Mucosa of rectum (tissue), 2 donors: ENCODE data around the gene GTF3C1.

ENCODE experiments used
- H3K27ac ChIP-seq, 2 donors: one replicate each; pipeline ENCODE4 v1.7.0; 2013; ENCODE audit warnings: inconsistent platforms in 2 of 2, low read depth in 2 of 2, low read length in 2 of 2
- H3K27me3 ChIP-seq, 2 donors: one replicate each; pipeline ENCODE4 v1.7.0; 2013; ENCODE audit warnings: low read length in 2 of 2; ENCODE audit not compliant: control insufficient read depth in 2 of 2, insufficient read depth in 2 of 2
- H3K36me3 ChIP-seq, 2 donors: one replicate each; pipeline ENCODE4 v1.7.0; 2013; ENCODE audit warnings: low read length in 2 of 2; ENCODE audit not compliant: control insufficient read depth in 2 of 2, insufficient read depth in 2 of 2
- H3K4me1 ChIP-seq, 2 donors: one replicate each; pipeline ENCODE4 v1.7.0; 2013; ENCODE audit warnings: low read length in 2 of 2, mild to moderate bottlenecking in 1 of 2; ENCODE audit not compliant: control insufficient read depth in 2 of 2, insufficient read depth in 2 of 2
- H3K4me3 ChIP-seq, 2 donors: one replicate each; pipeline ENCODE4 v1.7.0; 2013; ENCODE audit warnings: low read length in 2 of 2
- H3K9ac ChIP-seq, 2 donors: one replicate each; pipeline ENCODE4 v1.7.0; 2013; ENCODE audit warnings: low read length in 2 of 2, low read depth in 1 of 2, mild to moderate bottlenecking in 1 of 2
- H3K9me3 ChIP-seq, 2 donors: one replicate each; pipeline ENCODE4 v1.7.0; 2013; ENCODE audit warnings: low read length in 2 of 2; ENCODE audit not compliant: control insufficient read depth in 2 of 2
- donor health status: healthy.
- donor health status: Normal muscosa, but diverticular disease.

GTF3C1 gene

DNA sequence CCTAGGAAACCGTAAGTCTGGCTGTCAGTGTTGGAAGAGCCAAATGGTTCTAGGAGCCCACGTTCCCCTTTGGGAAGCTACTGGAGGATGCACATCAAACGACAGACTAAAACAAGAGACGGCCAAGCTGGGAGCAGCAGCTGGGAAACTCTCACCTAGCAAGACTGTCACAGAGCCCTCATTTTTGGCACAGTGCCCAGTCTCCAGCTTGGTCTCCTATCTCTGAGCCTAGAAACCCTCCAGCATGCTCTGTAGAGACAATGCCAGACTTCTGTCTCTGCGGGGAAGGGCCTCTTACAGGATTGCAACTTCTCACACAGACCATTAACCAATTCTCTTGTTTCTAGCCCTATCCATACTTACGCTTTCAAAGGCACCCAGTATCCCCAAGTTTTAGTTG is 23.5 kb downstream of the GTF3C1 start:
- peaks cover 62 to 68% of the 10 kb centered on the region in 2 donors for H3K36me3 ChIP-seq
- no peaks in the 10 kb centered on the region for H3K27me3 ChIP-seq
- H3K27ac ChIP-seq = no peak overlapping the region

DNA sequence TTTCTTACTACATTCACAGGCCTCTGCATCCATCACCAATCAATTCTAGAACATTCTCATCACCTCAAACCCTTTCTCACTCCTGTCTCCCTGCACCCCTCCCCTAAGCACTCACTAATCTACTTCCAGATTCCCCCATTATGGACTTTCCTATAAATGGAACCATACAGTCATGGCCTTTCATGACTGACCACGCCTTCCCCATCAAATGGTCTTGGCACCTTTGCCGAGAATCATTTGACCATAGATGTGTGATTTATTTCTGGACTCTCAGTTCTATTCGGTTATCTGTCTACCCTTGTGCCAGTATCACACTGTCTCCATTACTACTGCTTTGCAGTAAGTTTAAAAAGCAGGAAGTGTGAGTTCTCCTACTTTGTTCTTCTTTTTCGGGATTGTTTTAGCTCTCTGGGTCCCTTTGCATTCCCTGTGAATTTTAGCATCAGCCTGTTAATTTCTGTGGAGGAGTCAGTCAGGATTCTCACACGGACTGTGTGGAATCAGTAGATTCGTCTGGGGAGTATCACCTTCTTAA is 27.5 kb downstream of the GTF3C1 start:
- H3K4me1 ChIP-seq = no peaks in the 10 kb centered on the region

More for the DNA sequence above, 23.5 kb downstream of the GTF3C1 start:
- Histone ChIP-seq H3K4me1 (no peaks in the 10 kb centered on the region), H3K4me3 (no peak overlapping the region), H3K9ac (no peak overlapping the region), H3K9me3 (no peaks in the 10 kb centered on the region)

DNA sequence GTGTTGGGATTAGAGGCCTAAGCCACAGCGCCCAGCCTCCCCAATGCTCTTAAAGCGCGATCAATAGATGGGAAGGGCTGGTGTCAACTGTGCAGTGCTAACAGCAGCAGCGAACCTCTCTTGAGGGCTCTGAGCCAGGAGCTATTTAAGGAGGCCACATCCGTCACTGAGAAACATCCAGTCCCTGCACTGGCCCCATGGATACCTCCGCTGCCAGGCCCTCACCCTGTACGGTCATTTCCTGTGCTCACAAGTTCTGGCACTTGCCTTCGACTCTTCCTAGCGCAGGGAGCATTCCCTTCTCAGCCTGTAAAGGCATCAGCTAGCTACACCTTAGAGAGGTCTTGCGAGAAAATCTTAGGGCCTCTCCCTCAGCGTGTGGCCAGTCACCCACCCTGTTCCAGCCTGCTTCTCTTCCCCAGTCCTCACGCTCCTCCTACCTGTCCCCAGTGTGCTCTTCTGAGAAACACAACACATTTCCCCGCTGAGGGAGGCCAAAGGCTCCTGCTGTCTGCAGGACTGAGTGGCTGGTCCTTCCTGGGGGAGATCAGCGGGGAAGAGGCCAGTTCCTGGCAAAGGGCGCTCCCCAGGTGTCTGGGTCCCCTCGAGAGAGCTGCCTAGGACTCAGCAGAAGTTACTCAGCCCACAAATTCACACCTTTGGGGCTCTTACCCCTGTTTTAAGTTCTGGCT is 28.6 kb downstream of the GTF3C1 start:
- no peaks in the 10 kb centered on the region for H3K4me1 ChIP-seq
- no peak overlapping the region for H3K4me3 ChIP-seq
- no peak overlapping the region for H3K9ac ChIP-seq
- no peaks in the 10 kb centered on the region for H3K9me3 ChIP-seq
- H3K27me3 ChIP-seq = no peaks in the 10 kb centered on the region
- H3K27ac ChIP-seq = no peak overlapping the region
- H3K36me3 ChIP-seq = peaks cover 29 to 43% of the 10 kb centered on the region in 2 donors

More for the DNA sequence above, 27.5 kb downstream of the GTF3C1 start:
- H3K36me3 ChIP-seq = peaks cover 39 to 45% of the 10 kb centered on the region in 2 donors
- no peak overlapping the region for H3K4me3 ChIP-seq
- no peak overlapping the region for H3K9ac ChIP-seq
- H3K27ac ChIP-seq = no peak overlapping the region
- no peaks in the 10 kb centered on the region for H3K27me3 ChIP-seq
- H3K9me3 ChIP-seq = no peaks in the 10 kb centered on the region

DNA sequence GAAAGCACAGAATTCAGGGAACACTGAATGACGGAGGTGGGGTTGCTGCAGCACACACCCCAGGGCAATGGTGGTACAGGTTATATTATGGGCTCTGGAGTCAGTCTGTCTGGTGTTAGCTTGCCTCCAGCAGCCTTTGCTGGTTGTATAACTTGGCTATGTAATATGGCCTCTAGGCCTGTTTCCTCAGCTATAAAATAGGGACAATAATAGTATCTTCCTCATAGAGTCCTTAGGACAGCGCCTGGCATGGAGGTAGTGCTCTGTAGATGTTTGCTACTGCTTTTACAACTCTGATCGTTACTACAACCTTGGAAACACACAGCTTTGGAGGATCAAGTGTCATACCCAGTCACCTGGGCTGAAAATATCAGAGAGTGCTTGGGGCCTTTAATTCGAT is 31.5 kb downstream of the GTF3C1 start:
- no peaks in the 10 kb centered on the region for H3K9me3 ChIP-seq
- H3K36me3 ChIP-seq = peaks cover 19 to 21% of the 10 kb centered on the region in 2 donors
- no peak overlapping the region for H3K4me3 ChIP-seq
- H3K27ac ChIP-seq = no peak overlapping the region
- no peaks in the 10 kb centered on the region for H3K4me1 ChIP-seq
- no peak overlapping the region for H3K9ac ChIP-seq
- H3K27me3 ChIP-seq = no peaks in the 10 kb centered on the region

DNA sequence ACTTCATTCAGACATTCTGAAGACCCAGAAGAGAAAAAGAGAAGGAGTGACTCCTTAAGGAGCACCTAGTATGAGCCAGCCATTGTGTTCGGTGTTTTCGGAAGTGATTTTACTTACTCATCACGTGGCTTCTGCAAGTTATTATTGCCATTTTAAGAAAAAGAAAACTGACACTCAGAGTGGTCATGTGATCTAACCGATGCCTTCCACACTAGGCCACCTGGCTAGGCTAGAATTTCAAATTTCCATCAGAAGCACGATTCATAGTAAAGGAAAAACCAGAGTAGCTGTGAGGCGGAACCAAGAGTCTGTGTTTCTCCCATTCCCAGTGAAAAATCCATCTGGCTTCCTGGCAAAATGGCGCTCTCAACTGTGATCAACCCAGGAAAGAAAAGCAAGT is 32.0 kb downstream of the GTF3C1 start:
- no peaks in the 10 kb centered on the region for H3K9me3 ChIP-seq
- no peaks in the 10 kb centered on the region for H3K27me3 ChIP-seq
- H3K27ac ChIP-seq = no peak overlapping the region
- no peak overlapping the region for H3K4me3 ChIP-seq
- H3K36me3 ChIP-seq = peaks cover 21 to 24% of the 10 kb centered on the region in 2 donors
- H3K4me1 ChIP-seq = no peaks in the 10 kb centered on the region
- no peak overlapping the region for H3K9ac ChIP-seq

DNA sequence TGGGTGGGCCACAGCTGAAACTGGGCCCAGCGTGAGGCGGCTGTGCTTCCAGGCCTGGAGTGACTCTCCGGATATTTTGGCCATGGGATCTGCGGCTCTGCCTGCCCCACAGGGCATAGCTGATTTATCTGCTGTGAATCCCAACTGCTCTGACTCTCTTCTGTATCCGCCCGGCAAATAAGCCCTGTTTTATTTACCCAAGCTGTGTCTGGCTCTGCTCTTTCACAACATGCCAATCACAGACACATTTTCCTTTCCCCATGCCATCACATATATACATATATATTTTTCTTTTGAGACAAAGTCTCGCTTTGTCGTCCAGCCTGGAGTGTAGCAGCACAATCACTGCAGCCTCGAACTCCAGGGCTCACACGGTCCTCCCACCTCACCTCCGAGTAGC is 33.3 kb downstream of the GTF3C1 start:
- no peaks in the 10 kb centered on the region for H3K27me3 ChIP-seq
- H3K9ac ChIP-seq = no peak overlapping the region
- no peaks in the 10 kb centered on the region for H3K9me3 ChIP-seq
- H3K36me3 ChIP-seq = peaks cover 25 to 29% of the 10 kb centered on the region in 2 donors
- no peak overlapping the region for H3K27ac ChIP-seq
- H3K4me3 ChIP-seq = no peak overlapping the region
- no peaks in the 10 kb centered on the region for H3K4me1 ChIP-seq

DNA sequence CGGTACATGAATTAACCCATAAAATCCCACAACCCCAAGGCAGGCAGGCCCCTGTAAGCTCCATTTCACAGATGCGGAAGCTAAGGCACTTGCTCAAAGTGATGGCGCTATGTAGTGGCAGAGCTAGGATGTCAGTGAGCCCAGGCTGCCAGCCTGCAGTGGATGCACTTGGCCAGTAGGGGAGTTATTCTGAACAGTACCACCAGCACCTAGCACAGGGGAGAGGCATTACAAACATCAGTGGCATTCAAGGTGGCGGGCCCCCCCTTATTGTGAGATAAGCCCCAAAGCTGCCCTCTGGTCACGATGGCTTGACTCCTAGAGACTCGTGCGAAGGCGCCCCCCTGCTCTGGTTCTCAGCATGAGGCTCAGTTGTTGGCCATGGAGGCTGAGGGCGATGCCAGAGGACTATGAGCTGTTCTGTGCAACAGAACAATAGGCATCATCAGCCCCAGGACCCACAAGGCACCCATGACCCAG is 33.8 kb downstream of the GTF3C1 start:
- Histone ChIP-seq H3K27ac (no peak overlapping the region), H3K4me3 (no peak overlapping the region), H3K4me1 (no peaks in the 10 kb centered on the region), H3K9ac (no peak overlapping the region), H3K36me3 (peaks cover 28 to 34% of the 10 kb centered on the region in 2 donors), H3K9me3 (no peaks in the 10 kb centered on the region), H3K27me3 (no peaks in the 10 kb centered on the region)

DNA sequence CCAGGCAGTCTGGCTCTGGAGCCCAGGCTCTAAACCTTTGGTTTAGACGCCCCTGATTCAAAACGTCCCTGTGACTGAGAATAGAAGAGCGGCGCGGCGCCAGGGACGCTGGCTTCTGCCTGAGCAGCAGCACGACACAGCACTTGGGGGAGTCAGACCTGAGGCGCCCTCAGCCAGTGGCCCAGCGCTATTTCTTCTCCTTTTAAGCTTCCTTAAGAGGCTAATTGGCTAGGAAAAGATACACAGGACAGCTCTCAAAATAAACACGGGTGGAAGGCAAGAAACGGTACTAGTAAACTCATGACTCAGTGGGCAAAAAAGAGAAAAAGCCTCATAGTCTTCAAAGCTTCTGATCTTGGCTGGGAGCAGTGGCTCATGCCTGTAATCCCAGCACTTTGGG is 34.9 kb downstream of the GTF3C1 start:
- no peaks in the 10 kb centered on the region for H3K4me1 ChIP-seq
- H3K27me3 ChIP-seq = no peaks in the 10 kb centered on the region

DNA sequence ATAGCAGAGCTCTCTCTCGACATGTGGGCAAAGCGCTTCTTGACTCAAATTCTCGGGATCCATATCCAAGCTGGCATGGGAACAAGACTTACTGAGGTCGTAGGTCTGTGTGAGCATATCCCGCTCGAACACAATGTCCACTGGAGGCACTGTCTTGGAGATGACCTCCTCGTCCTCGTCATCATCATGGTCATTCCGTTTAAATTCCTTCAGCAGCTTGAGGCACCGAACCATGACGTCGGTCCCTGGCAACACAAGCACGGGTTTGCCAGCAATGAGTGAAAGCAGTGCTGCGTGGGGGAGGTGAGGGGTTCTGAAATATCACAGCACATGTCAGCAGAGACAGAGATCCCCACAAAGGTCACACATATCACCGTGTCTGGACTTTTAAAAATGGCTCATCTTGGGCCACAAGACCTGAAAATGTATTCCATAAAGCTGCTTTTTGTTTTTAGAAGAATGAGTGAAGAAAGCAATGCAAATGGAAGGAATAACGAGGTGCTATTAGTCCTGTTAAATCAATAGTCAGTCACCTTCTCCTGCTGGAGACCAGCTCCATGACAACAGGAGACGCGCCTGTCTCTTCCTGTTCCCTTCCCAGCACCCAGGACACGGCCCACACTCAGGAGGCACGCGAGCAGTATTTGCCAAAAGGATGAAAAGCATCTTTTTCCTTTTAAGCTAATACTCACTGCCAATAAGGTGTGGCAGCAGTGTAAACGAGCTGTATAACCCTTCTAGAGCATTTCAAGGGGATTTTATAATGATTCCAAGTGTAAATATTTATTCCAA is 37.9 kb downstream of the GTF3C1 start:
- Histone ChIP-seq H3K4me1 (no peaks in the 10 kb centered on the region), H3K9ac (no peak overlapping the region), H3K27ac (no peak overlapping the region), H3K27me3 (no peaks in the 10 kb centered on the region), H3K4me3 (no peak overlapping the region), H3K9me3 (no peaks in the 10 kb centered on the region), H3K36me3 (peaks cover 46 to 48% of the 10 kb centered on the region in 2 donors)

More for the DNA sequence above, 34.9 kb downstream of the GTF3C1 start:
- no peaks in the 10 kb centered on the region for H3K9me3 ChIP-seq
- peaks cover 30 to 38% of the 10 kb centered on the region in 2 donors for H3K36me3 ChIP-seq
- no peak overlapping the region for H3K27ac ChIP-seq
- no peak overlapping the region for H3K4me3 ChIP-seq
- H3K9ac ChIP-seq = no peak overlapping the region

DNA sequence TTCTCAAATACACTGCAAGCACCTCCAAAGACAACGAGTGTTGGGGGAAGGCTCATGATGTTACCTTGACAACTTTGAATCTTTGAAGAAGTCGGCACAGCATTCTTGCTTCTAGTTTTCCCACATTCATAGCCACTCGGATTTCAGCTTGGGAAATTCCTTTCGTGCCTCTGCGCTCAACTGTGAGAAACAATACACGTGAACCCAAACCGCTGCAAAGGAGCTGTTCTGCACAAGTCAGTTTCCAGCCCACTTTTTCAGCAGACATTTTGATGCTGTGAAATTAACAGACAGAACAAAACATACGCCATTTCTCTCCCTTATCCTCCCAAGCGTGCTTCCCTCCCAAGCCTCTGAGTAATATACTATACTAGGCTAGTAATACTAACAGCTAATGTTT is 41.2 kb downstream of the GTF3C1 start:
- Histone ChIP-seq H3K9me3 (no peaks in the 10 kb centered on the region), H3K4me1 (no peaks in the 10 kb centered on the region), H3K27me3 (no peaks in the 10 kb centered on the region), H3K4me3 (no peak overlapping the region), H3K27ac (no peak overlapping the region), H3K9ac (no peak overlapping the region), H3K36me3 (peaks cover 70 to 79% of the 10 kb centered on the region in 2 donors)
